PC-3 (cell line): ENCODE measurements around the gene TMEM108.

Experiments used
- EZH2 ChIP-seq: fragments of 300-600 bp; sonication (generic); IDR thresholded peaks from one replicate; pipeline ENCODE4 v1.6.1; 2017; ENCODE audit warnings: antibody characterized with exemption, mild to moderate bottlenecking, low read length; ENCODE audit not compliant: unreplicated experiment
- TF ChIP-seq, protein P1 (sequence below): fragments of 300-600 bp; sonication (generic); conservative IDR thresholded peaks from 2 replicates; pipeline ENCODE4 v1.5.1; 2017; ENCODE audit warnings: antibody characterized with exemption, low read depth, mild to moderate bottlenecking, low read length

DNA sequence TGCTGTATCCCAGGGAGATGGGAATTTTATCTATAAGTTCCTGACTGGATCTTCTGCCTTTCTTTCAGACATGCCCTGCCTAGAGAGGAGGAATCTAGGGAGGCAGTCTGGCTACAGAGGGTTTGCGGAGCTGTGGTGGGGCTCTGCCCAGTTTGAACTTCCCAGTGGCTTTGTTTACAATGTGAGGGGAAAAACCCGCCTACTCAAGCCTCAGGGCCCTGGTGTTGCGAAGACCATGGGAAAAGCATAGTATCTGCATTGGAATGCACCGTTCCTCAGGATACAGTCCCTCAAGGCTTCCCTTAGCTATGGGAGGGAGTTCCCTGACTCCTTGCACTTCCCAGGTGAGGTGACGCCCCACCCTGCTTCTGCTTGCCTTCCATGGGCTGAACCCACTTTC, 168.7 kb downstream of the TMEM108 start:
- no peak for TF ChIP-seq EZH2
- TF ChIP-seq, protein P1, sequence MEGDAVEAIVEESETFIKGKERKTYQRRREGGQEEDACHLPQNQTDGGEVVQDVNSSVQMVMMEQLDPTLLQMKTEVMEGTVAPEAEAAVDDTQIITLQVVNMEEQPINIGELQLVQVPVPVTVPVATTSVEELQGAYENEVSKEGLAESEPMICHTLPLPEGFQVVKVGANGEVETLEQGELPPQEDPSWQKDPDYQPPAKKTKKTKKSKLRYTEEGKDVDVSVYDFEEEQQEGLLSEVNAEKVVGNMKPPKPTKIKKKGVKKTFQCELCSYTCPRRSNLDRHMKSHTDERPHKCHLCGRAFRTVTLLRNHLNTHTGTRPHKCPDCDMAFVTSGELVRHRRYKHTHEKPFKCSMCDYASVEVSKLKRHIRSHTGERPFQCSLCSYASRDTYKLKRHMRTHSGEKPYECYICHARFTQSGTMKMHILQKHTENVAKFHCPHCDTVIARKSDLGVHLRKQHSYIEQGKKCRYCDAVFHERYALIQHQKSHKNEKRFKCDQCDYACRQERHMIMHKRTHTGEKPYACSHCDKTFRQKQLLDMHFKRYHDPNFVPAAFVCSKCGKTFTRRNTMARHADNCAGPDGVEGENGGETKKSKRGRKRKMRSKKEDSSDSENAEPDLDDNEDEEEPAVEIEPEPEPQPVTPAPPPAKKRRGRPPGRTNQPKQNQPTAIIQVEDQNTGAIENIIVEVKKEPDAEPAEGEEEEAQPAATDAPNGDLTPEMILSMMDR, result no peak
